Activated CD8-positive, alpha-beta memory T cell treated with anti-CD3 and anti-CD28 coated beads, Interleukin-2, amount 50 U/mL, for 24 hours (primary cell): ENCODE data around the gene HYPK.

ENCODE experiments used
- DNase-seq: peaks from one replicate; pipeline ENCODE4 v3.0.0-alpha.2; 2020; ENCODE audit errors: extremely low read depth

HYPK gene

DNA sequence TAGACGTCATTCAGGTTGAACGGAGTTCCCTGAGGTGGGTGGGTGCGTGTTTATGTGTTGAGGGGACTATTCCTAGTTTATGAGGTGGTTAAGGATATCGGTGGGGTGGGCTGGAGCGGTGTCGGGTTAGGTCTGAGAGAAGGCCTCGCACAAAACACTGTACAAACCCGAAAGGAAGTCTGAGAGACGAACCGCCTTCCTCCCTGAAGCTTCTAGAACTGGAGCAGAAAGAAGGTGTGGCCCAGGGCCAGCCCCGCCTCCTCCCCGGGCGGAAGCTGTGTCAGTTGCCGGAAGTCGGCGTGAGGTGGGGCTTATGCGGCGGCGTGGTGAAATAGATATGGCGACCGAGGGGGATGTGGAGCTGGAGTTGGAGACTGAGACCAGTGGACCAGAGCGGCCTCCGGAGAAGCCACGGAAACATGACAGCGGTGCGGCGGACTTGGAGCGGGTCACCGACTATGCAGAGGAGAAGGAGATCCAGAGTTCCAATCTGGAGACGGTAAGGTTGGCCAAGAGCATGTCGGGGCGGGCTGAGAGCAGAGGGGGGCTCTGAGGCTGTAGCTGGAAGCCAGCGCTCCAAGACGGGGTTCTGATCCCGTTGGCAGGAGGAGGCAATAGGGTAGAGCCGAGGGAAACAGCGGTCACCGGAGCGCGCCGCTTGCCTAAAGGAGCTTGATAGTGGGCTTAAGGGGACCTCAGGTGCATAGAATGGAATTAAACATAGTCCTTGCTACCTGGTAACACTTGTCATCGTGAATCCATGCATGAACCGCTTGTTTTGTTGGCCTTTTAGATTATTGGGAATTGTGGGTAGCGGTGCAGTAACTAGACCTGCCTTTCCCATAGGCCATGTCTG, at the start of gene HYPK:
Gene HYPK (plus strand): TSS at position 314 of the 856 bp plus-strand sequence. CDS start 24 bp downstream, at position 338.
- DNase-seq = peak; percentile 79

DNA sequence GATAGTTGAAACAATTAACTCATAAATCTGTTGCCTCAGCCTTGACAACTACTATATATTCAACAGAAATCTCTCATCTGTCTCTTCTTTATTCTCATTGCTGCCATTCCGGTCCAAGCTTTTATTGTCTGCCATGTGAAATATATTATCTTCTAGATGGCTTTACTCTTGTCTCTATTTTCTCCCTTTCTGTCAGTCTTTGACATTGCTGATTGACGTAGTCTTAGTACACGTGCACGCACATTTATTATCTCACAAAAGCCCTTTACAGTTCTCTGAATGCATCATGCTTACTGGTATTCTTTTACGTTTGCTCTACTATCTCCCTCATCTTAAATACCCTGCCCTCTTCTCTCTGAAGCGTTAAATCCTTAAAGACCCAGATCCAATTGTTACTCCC, 48.5 kb upstream of the HYPK start:
- DNase-seq = no peak

- no peak for DNase-seq
Observed at GRCh38 chr15:43762824-43763223, 37.6 kb upstream of the HYPK start.

DNA sequence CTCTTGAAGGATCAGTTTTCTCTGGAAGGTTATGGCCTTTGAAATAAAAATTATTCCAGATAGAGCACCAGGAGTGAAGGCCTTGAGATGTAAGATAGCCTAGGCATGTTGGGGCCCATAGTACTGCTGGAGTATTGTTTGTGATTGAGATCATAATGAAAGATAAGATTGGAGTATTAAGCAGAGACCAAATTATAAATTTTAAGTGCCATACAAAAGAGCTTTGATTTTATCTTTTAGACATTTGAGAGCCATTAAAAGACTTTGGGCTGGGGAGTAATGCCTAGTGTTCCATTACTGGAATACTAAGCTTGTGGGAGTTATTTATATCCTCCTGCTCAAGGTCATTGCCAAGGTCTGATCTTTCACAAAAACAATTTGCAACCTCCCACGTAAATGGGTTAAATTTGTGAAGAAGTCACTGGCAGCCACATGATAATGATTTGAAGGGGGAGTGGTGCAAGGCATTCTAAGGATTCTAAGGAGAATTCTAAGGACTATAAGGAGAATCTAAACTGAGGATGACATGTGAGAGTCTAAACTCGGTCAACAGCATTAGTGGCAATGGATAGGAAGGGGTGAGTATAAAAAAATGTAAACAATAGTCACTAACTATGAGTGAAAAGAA, 36.5 kb upstream of the HYPK start:
- DNase-seq = no peak

GRCh38 chr15:43769584-43770228, 30.7 kb upstream of the HYPK start:
- DNase-seq = no peak

- DNase-seq = no peak
Observed at GRCh38 chr15:43771816-43772215, 28.6 kb upstream of the HYPK start.

DNA sequence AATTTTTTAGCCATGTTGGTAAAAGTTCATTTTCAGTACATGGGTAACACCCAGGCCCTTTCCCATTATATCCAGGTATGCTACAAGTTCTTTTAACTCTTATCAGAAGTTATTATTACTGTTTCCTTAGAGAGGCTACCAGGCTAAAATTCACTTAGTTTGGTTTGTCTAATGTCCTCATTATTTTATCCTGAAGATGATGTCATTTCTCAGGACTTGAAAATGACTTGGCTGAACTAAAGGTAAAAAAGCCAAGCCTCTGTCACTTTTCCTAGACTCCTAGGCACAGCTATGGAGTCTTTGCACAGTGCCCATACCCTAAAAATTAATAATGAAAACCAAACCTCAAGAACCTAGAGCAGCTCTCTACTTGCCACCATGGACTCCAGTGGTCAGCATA, 27.8 kb upstream of the HYPK start:
- DNase-seq = no peak

DNA sequence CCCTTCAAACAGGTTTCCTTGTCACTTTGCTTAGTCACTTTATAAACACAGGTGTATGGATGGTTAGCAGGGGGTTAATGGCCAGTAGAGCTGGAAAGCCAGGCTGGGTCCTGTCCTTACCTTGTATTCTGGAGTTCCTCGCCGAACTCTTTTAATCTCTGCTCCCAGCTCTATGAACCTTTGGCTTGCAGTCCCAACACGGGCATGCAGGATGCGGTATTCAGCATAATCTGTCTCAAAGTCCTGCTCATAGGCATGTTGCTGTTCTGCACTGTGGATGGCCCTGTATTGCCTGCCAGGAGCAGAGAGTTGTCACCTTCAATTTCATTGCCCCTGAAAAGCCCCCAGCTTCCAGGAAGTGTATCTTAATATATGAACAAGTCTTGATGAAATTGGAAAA, 26.3 kb upstream of the HYPK start:
- DNase-seq = no peak

GRCh38 chr15:43775411-43775965, 24.9 kb upstream of the HYPK start:
- DNase-seq = no peak

DNA sequence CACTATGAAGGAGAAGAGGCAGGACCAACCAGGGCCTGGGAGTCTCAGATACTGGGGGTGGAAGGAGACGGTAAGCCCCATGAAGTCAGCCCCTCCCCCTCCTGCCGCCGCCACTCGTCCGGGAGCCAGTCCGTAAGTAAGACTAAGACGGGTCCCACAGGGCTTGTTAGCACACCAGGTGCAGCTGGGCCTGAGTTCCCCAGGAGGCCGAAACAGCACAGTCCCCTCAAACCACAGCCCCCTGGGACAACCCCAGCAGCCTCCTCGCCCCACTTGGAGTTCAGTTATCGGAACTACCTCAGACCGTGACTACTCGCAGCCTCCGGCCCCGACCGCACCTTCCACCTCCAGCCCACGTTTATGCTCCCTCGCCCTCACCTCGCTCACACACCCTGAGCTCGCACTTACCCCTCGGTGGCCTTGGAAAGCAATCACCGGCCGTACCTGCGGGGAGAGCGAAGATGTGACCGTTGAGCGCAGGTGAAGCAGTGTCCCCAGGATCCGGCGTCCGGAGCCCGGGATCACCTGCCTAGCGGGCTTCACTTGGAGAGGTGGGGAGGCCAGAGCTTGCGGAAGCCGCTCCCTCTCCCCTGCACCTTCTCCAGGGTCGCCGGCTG, 24.2 kb upstream of the HYPK start:
- DNase-seq = no peak

DNA sequence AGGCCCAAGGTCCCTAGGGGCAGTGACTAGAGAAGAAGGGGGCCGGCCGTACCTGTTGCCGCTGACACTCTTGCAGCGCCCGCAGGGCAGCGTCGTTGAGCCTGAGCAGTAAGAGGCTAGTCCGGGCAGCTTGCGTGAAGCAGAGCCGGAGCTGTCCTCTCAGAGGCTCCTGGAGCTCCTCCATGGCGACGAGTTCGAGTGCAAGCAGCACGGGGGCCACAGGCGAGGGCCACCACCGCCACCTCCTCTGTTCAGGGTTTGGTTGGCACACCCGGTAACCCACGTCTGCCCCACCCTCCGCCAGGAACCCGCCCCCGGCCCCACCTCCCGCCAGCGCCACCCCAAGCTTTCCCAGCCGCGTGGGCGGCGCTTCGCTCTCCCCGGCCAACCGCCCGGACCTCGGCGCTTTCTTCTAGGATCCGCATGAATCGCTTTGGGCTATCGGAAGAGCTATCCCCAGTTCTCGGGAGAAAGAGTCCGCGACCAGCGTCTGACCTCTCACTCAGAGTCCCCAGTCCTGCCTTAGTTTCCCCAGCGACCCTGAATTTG, 23.6 kb upstream of the HYPK start, which contains the start of gene ELL3:
Gene ELL3 (minus strand): TSS at position 249 of the 549 bp plus-strand sequence. CDS start 65 bp downstream, at position 184.
- no peak for DNase-seq

DNA sequence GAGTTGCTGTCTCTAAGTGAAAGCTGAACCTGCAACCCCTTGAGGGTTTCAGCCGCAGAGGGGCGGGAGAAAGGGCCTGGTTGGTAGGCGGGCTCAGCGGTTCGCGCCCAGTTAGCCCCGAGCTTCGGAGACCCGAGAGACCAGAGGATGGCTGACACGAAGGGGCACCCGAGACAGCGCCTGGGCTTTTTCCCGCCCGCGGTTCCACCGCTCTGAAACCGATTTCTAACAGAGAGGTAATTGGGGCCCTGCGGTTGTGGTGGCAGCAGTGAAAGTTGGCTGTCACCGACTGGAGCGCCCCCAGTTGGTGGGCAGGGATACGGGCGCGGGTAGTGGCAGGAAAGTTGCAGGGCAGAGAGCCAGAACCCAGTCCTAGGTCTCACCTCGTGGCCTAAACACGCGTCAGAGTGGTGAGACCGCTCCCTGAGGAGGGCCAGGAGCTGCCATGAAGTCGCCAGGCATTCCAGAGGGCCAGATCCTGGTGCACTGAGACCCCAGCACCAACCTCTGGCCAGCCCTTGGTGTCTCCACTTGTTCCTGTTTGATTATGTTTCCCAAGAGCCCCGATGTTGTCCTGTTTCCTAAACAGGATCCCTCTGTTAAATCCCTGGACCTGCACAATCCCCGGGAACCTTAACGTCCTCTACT, 23.0 kb upstream of the HYPK start:
- DNase-seq = peak; percentile 69

DNA sequence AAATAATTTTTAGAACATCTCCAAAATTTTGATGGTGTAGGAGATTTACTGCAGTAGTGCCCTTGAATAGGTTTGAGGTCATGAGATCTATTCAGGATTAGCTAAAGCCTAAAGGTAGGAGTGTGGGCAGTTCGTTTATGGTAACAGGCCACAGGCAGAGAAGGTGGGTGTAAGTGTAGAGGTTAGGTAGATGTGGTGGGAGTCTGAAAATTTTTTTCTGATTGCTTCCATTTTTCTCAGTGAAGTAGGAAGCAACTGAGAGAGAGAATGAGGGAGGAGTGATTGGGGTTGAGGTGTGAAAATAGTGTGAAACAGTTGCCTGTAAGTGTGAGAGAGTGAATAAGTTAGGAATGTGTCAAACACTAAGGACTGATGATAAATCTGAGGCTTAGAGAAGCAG, 21.4 kb upstream of the HYPK start:
- DNase-seq = no peak

GRCh38 chr15:43789409-43789808, 11.0 kb upstream of the HYPK start:
- DNase-seq = no peak

- peak; percentile 99 for DNase-seq
Observed at GRCh38 chr15:43791993-43792760, 8.2 kb upstream of the HYPK start, which contains the start of gene SERF2. Gene SERF2, plus strand, starts transcription at chr15:43792320. Its CDS starts 57 bp downstream, at chr15:43792377.

DNA sequence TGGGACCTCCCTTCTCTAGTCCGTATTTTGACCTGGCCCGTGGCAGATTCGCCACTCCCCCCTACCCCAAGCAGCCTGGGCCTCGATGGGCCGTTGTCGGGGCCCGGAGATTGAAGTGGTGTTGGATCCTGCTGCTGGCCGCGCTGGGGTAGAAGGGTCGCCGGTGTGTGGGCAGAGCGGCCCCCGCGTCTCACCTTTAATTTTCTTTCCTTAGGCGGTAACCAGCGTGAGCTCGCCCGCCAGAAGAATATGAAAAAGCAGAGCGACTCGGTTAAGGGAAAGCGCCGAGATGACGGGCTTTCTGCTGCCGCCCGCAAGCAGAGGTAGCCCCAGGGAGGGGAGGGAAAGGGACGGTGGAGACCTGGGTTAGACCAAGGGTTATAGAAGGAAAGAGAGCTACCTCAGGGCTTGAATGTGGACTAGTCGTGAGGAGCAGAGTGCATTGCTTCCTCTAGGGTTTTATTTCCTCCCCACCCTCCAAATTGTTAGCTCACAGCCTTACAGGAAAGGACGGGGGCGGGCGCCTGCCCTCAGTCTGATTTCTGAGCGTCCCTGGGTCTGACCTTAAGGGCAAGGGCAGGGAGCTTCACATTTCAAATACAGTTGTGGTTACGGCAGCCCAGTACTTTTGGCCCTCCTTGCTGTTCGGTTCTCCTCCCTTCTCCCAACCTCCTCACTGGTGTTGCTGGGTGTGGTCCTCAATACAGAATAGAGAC, 7.5 kb upstream of the HYPK start:
- DNase-seq = no peak

- DNase-seq = no peak
Observed at GRCh38 chr15:43793647-43794046, 6.8 kb upstream of the HYPK start.

DNA sequence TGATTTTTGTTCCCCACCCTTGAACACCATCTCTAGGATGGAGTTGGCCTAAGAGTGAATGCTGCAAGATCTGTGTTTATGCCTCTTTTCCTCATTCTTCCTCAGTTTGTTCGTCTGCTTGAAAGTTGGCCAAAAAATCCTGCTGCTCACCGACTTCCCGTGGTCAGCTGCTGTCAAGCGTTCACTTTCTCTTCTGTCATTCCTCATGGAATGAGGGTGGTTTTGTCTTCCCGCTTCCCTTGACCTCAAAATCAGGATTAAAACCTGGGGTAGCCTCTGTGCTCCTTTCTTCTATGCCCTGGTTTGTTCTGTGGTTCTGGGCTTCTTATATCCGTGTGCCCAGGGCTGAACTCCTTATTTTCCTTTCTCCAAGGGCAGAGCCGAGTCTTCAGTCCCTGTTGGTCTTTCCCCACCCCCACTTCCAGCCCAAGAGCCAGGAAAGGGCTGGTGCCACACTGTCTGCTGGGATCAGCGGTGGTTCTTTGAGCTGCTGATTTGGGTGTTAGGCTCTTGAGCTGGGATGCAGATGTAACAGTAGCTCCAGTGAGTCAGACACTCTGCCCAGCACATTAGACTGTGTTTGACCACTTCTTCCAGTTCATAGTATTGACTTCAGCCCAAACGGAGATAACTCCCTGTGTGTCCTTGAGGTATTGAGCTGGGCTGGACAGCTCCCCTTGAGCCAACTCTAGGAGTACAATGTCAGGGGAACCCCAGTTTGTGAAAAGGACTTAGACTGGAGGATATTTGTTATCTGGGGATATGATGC, 5.9 kb upstream of the HYPK start:
- DNase-seq = no peak

- DNase-seq = no peak
Observed at GRCh38 chr15:43795197-43795596, 5.2 kb upstream of the HYPK start.
